HFF-Myc (cell line): Measurements from ENCODE around the gene SLC4A3.

Experiments used
- DNase-seq: peaks from one replicate; pipeline ENCODE4 v3.0.0-alpha.2; 2011; ENCODE audit warnings: low read depth; ENCODE audit errors: extremely low read depth
- H3K4me3 ChIP-seq: replicated peaks from 2 replicates; pipeline ENCODE4 v1.5.1; 2011; ENCODE audit warnings: low read depth, mild to moderate bottlenecking, control low read depth, low read length
- CTCF ChIP-seq: IDR thresholded peaks from 2 replicates; pipeline ENCODE4 v1.5.1; 2012; ENCODE audit warnings: mild to moderate bottlenecking, low read depth, low read length, control low read depth; ENCODE audit errors: missing control alignments

The SLC4A3 gene

GRCh38 chr2:219636941-219637841 lies 9.8 kb downstream of the SLC4A3 start:
- no peak overlapping the region for H3K4me3 ChIP-seq
- no peak for TF ChIP-seq CTCF
- no peak for DNase-seq

GRCh38 chr2:219637842-219638185 lies 10.4 kb downstream of the SLC4A3 start:
- no peak for TF ChIP-seq CTCF
- no peak for DNase-seq
- no peak overlapping the region for H3K4me3 ChIP-seq

GRCh38 chr2:219638217-219638947 lies 11.0 kb downstream of the SLC4A3 start:
- no peak for DNase-seq
- no peak for TF ChIP-seq CTCF
- no peak overlapping the region for H3K4me3 ChIP-seq

GRCh38 chr2:219638948-219639755 lies 11.7 kb downstream of the SLC4A3 start:
- no peak for TF ChIP-seq CTCF
- no peak for DNase-seq
- no peak overlapping the region for H3K4me3 ChIP-seq

GRCh38 chr2:219641390-219642068 lies 14.1 kb downstream of the SLC4A3 start:
- no peak for TF ChIP-seq CTCF
- no peak for DNase-seq
- no peak overlapping the region for H3K4me3 ChIP-seq

GRCh38 chr2:219642069-219642454 lies 14.6 kb downstream of the SLC4A3 start:
- TF ChIP-seq CTCF, result no peak
- no peak overlapping the region for H3K4me3 ChIP-seq
- no peak for DNase-seq
